OCI-LY3 (cell line): ENCODE data around the gene MFSD2A.

Experiments
- H2AFZ ChIP-seq: fragments of 200-600, 300-600 bp; shearing (Covaris generic); 2 replicates; pipeline ENCODE4 v1.6.0; 2014; ENCODE audit warnings: antibody characterized with exemption, low read depth, low read length
- H3K27ac ChIP-seq: fragments of 200-600, 300-600 bp; sonication (generic); 2 replicates; pipeline ENCODE4 v1.5.1; 2014; ENCODE audit warnings: mild to moderate bottlenecking, low read length, moderate library complexity, mixed read lengths
- H3K27me3 ChIP-seq: fragments of 200-600, 300-600 bp; sonication (generic); 2 replicates; pipeline ENCODE4 v1.6.1; 2014; ENCODE audit warnings: low read depth, low read length, mixed read lengths
- H3K36me3 ChIP-seq: fragments of 200-600, 300-600 bp; sonication (generic); replicated peaks from 2 replicates; pipeline ENCODE3; 2014; ENCODE audit warnings: low read depth, low read length, mixed read lengths
- H3K4me1 ChIP-seq: fragments of 300-600, 200-600 bp; sonication (generic); 2 replicates; pipeline ENCODE4 v1.6.1; 2014; ENCODE audit warnings: low read length, mixed read lengths
- H3K4me2 ChIP-seq: fragments of 200-600, 300-600 bp; sonication (generic); 2 replicates; pipeline ENCODE4 v1.6.1; 2014; ENCODE audit warnings: low read length, mixed read lengths
- H3K4me3 ChIP-seq: fragments of 300-600, 200-600 bp; sonication (generic); 2 replicates; pipeline ENCODE4 v1.5.1; 2014; ENCODE audit warnings: antibody characterized with exemption, mild to moderate bottlenecking, low read length, moderate library complexity
- H3K79me2 ChIP-seq: fragments of 300-600, 200-600 bp; shearing (Covaris generic); 2 replicates; pipeline ENCODE4 v1.6.1; 2014; ENCODE audit warnings: mild to moderate bottlenecking, low read length, mixed read lengths
- H3K9ac ChIP-seq: fragments of 300-600, 200-600 bp; shearing (Covaris generic); 2 replicates; pipeline ENCODE4 v1.6.0; 2014; ENCODE audit warnings: mild to moderate bottlenecking, low read length, moderate library complexity
- H3K9me3 ChIP-seq: fragments of 200-600, 300-600 bp; shearing (Covaris generic); 2 replicates; pipeline ENCODE4 v1.6.1; 2014; ENCODE audit warnings: low read length, mixed read lengths; ENCODE audit not compliant: insufficient read depth
- H4K20me1 ChIP-seq: fragments of 200-600, 300-600 bp; sonication (generic); 2 replicates; pipeline ENCODE4 v1.6.1; 2016; ENCODE audit warnings: low read length, mixed read lengths; ENCODE audit not compliant: insufficient read depth
- CTCF ChIP-seq: fragments of 200-600, 300-600 bp; sonication (generic); IDR thresholded peaks from 2 replicates; pipeline ENCODE4 v1.5.1; 2014; ENCODE audit warnings: antibody characterized with exemption, low read length, low read depth
- EZH2phosphoT487 ChIP-seq: fragments of 200-600 bp; shearing (Covaris generic); IDR thresholded peaks from 2 replicates; pipeline ENCODE4 v1.6.1; 2018; ENCODE audit warnings: antibody characterized with exemption, mixed run types, low read depth

The MFSD2A gene

GRCh38 chr1:39936724-39937491 lies 18.0 kb upstream of the MFSD2A start:
- Histone ChIP-seq H3K79me2 (no peaks in the 10 kb centered on the region), H2AFZ (no peak overlapping the region), H3K9me3 (no peaks in the 10 kb centered on the region), H3K4me1 (no peaks in the 10 kb centered on the region), H3K4me2 (no peak overlapping the region), H3K36me3 (no peaks in the 10 kb centered on the region), H3K27ac (no peak overlapping the region), H4K20me1 (no peaks in the 10 kb centered on the region), H3K9ac (no peak overlapping the region), H3K27me3 (no peaks in the 10 kb centered on the region), H3K4me3 (no peak overlapping the region)
- TF ChIP-seq CTCF (no peak), EZH2phosphoT487 (no peak)

GRCh38 chr1:39938856-39939255 lies 16.1 kb upstream of the MFSD2A start:
- no peak for TF ChIP-seq EZH2phosphoT487
- no peak for TF ChIP-seq CTCF
- Histone ChIP-seq H3K36me3 (no peaks in the 10 kb centered on the region), H3K9ac (no peak overlapping the region), H2AFZ (no peak overlapping the region), H4K20me1 (no peaks in the 10 kb centered on the region), H3K27me3 (no peaks in the 10 kb centered on the region), H3K27ac (no peak overlapping the region), H3K4me1 (no peaks in the 10 kb centered on the region), H3K79me2 (no peaks in the 10 kb centered on the region), H3K9me3 (no peaks in the 10 kb centered on the region), H3K4me2 (no peak overlapping the region), H3K4me3 (no peak overlapping the region)

GRCh38 chr1:39940253-39940652 lies 14.7 kb upstream of the MFSD2A start:
- no peak overlapping the region for H3K4me2 ChIP-seq
- H3K4me1 ChIP-seq, result no peaks in the 10 kb centered on the region
- H2AFZ ChIP-seq, result no peak overlapping the region
- no peak overlapping the region for H3K27ac ChIP-seq
- no peaks in the 10 kb centered on the region for H3K79me2 ChIP-seq
- H3K9me3 ChIP-seq, result no peaks in the 10 kb centered on the region
- H3K9ac ChIP-seq, result no peak overlapping the region
- no peaks in the 10 kb centered on the region for H3K36me3 ChIP-seq
- H4K20me1 ChIP-seq, result no peaks in the 10 kb centered on the region
- H3K27me3 ChIP-seq, result no peaks in the 10 kb centered on the region
- H3K4me3 ChIP-seq, result no peak overlapping the region
- TF ChIP-seq EZH2phosphoT487 (no peak), CTCF (no peak)

GRCh38 chr1:39940980-39941871 lies 13.7 kb upstream of the MFSD2A start:
- no peak overlapping the region for H2AFZ ChIP-seq
- H3K36me3 ChIP-seq, result no peaks in the 10 kb centered on the region
- no peaks in the 10 kb centered on the region for H3K27me3 ChIP-seq
- TF ChIP-seq CTCF (no peak), EZH2phosphoT487 (no peak)
- H3K4me1 ChIP-seq, result no peaks in the 10 kb centered on the region
- no peak overlapping the region for H3K4me3 ChIP-seq
- H3K4me2 ChIP-seq, result no peak overlapping the region
- H3K27ac ChIP-seq, result no peak overlapping the region
- no peaks in the 10 kb centered on the region for H4K20me1 ChIP-seq
- no peak overlapping the region for H3K9ac ChIP-seq
- H3K9me3 ChIP-seq, result no peaks in the 10 kb centered on the region
- no peaks in the 10 kb centered on the region for H3K79me2 ChIP-seq
